IMR-90 (cell line): ENCODE results near the gene VRTN. TPM values are rescaled to one million over a fixed set of nuclear protein-coding genes. Genes with fewer than 3 reads are reported as not detected.

Source experiments
- ATAC-seq: fragments of 200-7000 bp; cut with Tn5 transposase; 2 replicates; pipeline ENCODE4 v1.9.1; 2020; ENCODE audit warnings: low read depth, mild to moderate bottlenecking, moderate library complexity
- BruUV-seq: library from RNA; stranded (reverse); fragments of 400-500 nt; replicated peaks from 2 replicates; lab custom pipeline; 2021; lab: Mats Ljungman, UMichigan
- CTCF ChIA-PET: fragments of 300-600 bp; formaldehyde crosslinking; extraction: SDS; loops from one replicate; lab custom pipeline; 2021; ENCODE audit warnings: antibody characterized with exemption; lab: Yijun Ruan, JAX
- POLR2A ChIA-PET: fragments of 300-600 bp; sonication (Branson Sonifier 250); formaldehyde crosslinking; loops from one replicate; lab custom pipeline; 2022; ENCODE audit warnings: antibody characterized with exemption; ENCODE audit not compliant: unreplicated experiment; lab: Charles Lee
- DNase-seq: peaks from one replicate; pipeline ENCODE4 v3.0.0; 2013
- H2AFZ ChIP-seq: replicated peaks from 2 replicates; pipeline ENCODE3; 2013; ENCODE audit warnings: low read length, mild to moderate bottlenecking; ENCODE audit not compliant: poor library complexity
- H2AK5ac ChIP-seq: 2 replicates; pipeline ENCODE4 v1.6.1; 2013; ENCODE audit warnings: low read depth, low read length, inconsistent platforms
- H2AK9ac ChIP-seq: replicated peaks from 2 replicates; pipeline ENCODE3; 2013; ENCODE audit warnings: mild to moderate bottlenecking, low read depth, low read length, moderate library complexity; ENCODE audit not compliant: poor library complexity
- H2BK120ac ChIP-seq: 2 replicates; pipeline ENCODE4 v1.6.1; 2013; ENCODE audit warnings: low read depth, low read length, inconsistent platforms
- H2BK15ac ChIP-seq: 3 replicates; pipeline ENCODE4 v1.6.1; 2013; ENCODE audit warnings: low read depth, low read length, inconsistent platforms
- H2BK20ac ChIP-seq: 2 replicates; pipeline ENCODE4 v1.6.1; 2013; ENCODE audit warnings: low read depth, mild to moderate bottlenecking, inconsistent platforms, low read length, moderate library complexity
- H2BK5ac ChIP-seq: 2 replicates; pipeline ENCODE4 v1.6.1; 2013; ENCODE audit warnings: mild to moderate bottlenecking, low read depth, low read length, inconsistent platforms; ENCODE audit not compliant: poor library complexity, severe bottlenecking
- H3K14ac ChIP-seq: replicated peaks from 2 replicates; pipeline ENCODE4 v1.6.1; 2013; ENCODE audit warnings: low read depth, low read length, inconsistent platforms
- H3K18ac ChIP-seq: 2 replicates; pipeline ENCODE4 v1.6.1; 2013; ENCODE audit warnings: low read depth, low read length, control low read depth
- H3K23ac ChIP-seq: 2 replicates; pipeline ENCODE4 v1.6.1; 2013; ENCODE audit warnings: low read depth, low read length, inconsistent platforms
- H3K27ac ChIP-seq: 2 replicates; pipeline ENCODE4 v1.5.1; 2013; ENCODE audit warnings: mild to moderate bottlenecking, control low read depth, low read length; ENCODE audit not compliant: insufficient read depth
- H3K27me3 ChIP-seq: 2 replicates; pipeline ENCODE4 v1.6.1; 2013; ENCODE audit warnings: low read length; ENCODE audit not compliant: control insufficient read depth, insufficient read depth
- H3K36me3 ChIP-seq: 2 replicates; pipeline ENCODE4 v1.6.1; 2013; ENCODE audit warnings: low read length, mixed read lengths; ENCODE audit not compliant: control insufficient read depth, insufficient read depth
- H3K4ac ChIP-seq: 2 replicates; pipeline ENCODE4 v1.6.1; 2013; ENCODE audit warnings: low read depth, low read length, inconsistent platforms
- H3K4me1 ChIP-seq: 2 replicates; pipeline ENCODE4 v1.6.1; 2013; ENCODE audit warnings: low read length, mixed read lengths; ENCODE audit not compliant: control insufficient read depth, insufficient read depth
- H3K4me2 ChIP-seq: 2 replicates; pipeline ENCODE4 v1.6.1; 2013; ENCODE audit warnings: low read depth, mild to moderate bottlenecking, control low read depth, low read length, moderate library complexity
- H3K4me3 ChIP-seq: 2 replicates; pipeline ENCODE4 v1.5.1; 2013; ENCODE audit warnings: low read depth, mild to moderate bottlenecking, control low read depth, low read length, moderate library complexity; ENCODE audit not compliant: insufficient read depth
- H3K56ac ChIP-seq: 2 replicates; pipeline ENCODE4 v1.6.1; 2013; ENCODE audit warnings: low read length, inconsistent platforms; ENCODE audit not compliant: insufficient read depth; ENCODE audit errors: extremely low read depth
- H3K79me1 ChIP-seq, 2 experiments: 2 replicates each; pipeline ENCODE4 v1.6.1; 2013; ENCODE audit warnings: low read length in 2 of 2, inconsistent platforms in 1 of 2, low read depth in 1 of 2
- H3K9ac ChIP-seq: 2 replicates; pipeline ENCODE4 v1.6.1; 2013; ENCODE audit warnings: low read depth, low read length, control low read depth
- H3K9me1 ChIP-seq: 2 replicates; pipeline ENCODE4 v1.6.1; 2013; ENCODE audit warnings: low read length, inconsistent platforms; ENCODE audit not compliant: insufficient read depth
- H3K9me3 ChIP-seq: 2 replicates; pipeline ENCODE4 v1.6.1; 2013; ENCODE audit warnings: low read length; ENCODE audit not compliant: control insufficient read depth, insufficient read depth
- H4K20me1 ChIP-seq: 2 replicates; pipeline ENCODE4 v1.6.1; 2013; ENCODE audit warnings: low read length, inconsistent platforms; ENCODE audit not compliant: insufficient read depth
- H4K5ac ChIP-seq: 2 replicates; pipeline ENCODE4 v1.6.1; 2013; ENCODE audit warnings: mild to moderate bottlenecking, low read depth, low read length, control low read depth
- H4K8ac ChIP-seq, 2 experiments: 2 replicates each; pipeline ENCODE4 v1.6.1; 2013; ENCODE audit warnings: low read depth in 2 of 2, low read length in 2 of 2, control low read depth in 1 of 2, inconsistent platforms in 1 of 2
- H4K91ac ChIP-seq: 2 replicates; pipeline ENCODE4 v1.6.1; 2013; ENCODE audit warnings: low read depth, low read length, inconsistent platforms; ENCODE audit not compliant: insufficient read depth
- BHLHE40 ChIP-seq: fragments of 150-350 bp; IDR thresholded peaks from 2 replicates; pipeline ENCODE4 v1.6.1; 2016; ENCODE audit warnings: mild to moderate bottlenecking, low read depth, low read length
- CHD1 ChIP-seq: IDR thresholded peaks from 2 replicates; pipeline ENCODE4 v1.6.1; 2012; ENCODE audit warnings: low read depth, low read length, improper control_type of control experiment
- MAZ ChIP-seq: IDR thresholded peaks from 2 replicates; pipeline ENCODE4 v1.6.1; 2012; ENCODE audit warnings: low read depth, mild to moderate bottlenecking, low read length, improper control_type of control experiment, moderate library complexity, borderline replicate concordance
- MXI1 ChIP-seq: IDR thresholded peaks from 2 replicates; pipeline ENCODE4 v1.6.1; 2012; ENCODE audit warnings: low read depth, mild to moderate bottlenecking, low read length, moderate library complexity, borderline replicate concordance
- NFE2L2 ChIP-seq: fragments of 150-350 bp; IDR thresholded peaks from 2 replicates; pipeline ENCODE4 v1.6.1; 2016; ENCODE audit warnings: low read depth, mild to moderate bottlenecking, low read length
- POLR2A ChIP-seq: IDR thresholded peaks from 2 replicates; pipeline ENCODE4 v1.6.1; 2012; ENCODE audit warnings: mild to moderate bottlenecking, low read depth, low read length
- RAD21 ChIP-seq: IDR thresholded peaks from 2 replicates; pipeline ENCODE4 v1.6.1; 2012; ENCODE audit warnings: low read length, improper control_type of control experiment
- RFX5 ChIP-seq: IDR thresholded peaks from 2 replicates; pipeline ENCODE4 v1.8.0; 2012; ENCODE audit warnings: low read depth, mild to moderate bottlenecking, low read length, moderate library complexity
- SMC3 ChIP-seq: fragments of 150-350 bp; IDR thresholded peaks from 2 replicates; pipeline ENCODE4 v1.6.1; 2016; ENCODE audit warnings: low read depth, mild to moderate bottlenecking, antibody characterized with exemption, low read length, moderate library complexity
- WGBS, 2 experiments: methylation state at CpG; one replicate each; pipeline versions ENCODE4 v1.1.5 to v1.1.7; 2013; ENCODE audit warnings: missing lambda C conversion rate in 2 of 2; ENCODE audit not compliant: insufficient read length in 1 of 2; ENCODE audit errors: extremely low coverage in 2 of 2; 5-methylcytosine and 5-hydroxymethylcytosine counted together
- dilution Hi-C: fragments of 300-500 bp; cut with HindIII; formaldehyde crosslinking; loops from one replicate; pipeline ENCODE4 v1.14.3; 2018; ENCODE audit warnings: low sequenced_read_pairs; ENCODE audit not compliant: unreplicated experiment
- in situ Hi-C: fragments of 300-500 bp; cut with MboI; formaldehyde crosslinking; loops from 3 replicates; pipeline ENCODE4 v1.14.3; 2019; ENCODE audit warnings: low sequenced_read_pairs, inconsistent platforms, mixed read lengths
- intact Hi-C: fragments of 100-400 bp; cut with micrococcal nuclease; formaldehyde crosslinking; loops from 2 replicates; pipeline ENCODE4 v1.10.0; 2022
- polyA plus RNA-seq, 3 experiments: library from polyadenylated mRNA; depleted of rRNA; stranded (reverse); fragments of >200 nt; gene quantifications; 2 replicates each; pipeline ENCODE4 v1.2.3, GENCODE V29; 2012; ENCODE audit warnings: low replicate concordance in 1 of 3
- total RNA-seq: library from RNA; depleted of rRNA; stranded (reverse); fragments of >200 nt; gene quantifications from 2 replicates; pipeline ENCODE4 v1.2.3, GENCODE V29; 2012
- TF ChIP-seq, protein P1 (sequence below): fragments of 150-350 bp; IDR thresholded peaks from 2 replicates; pipeline ENCODE4 v1.6.1; 2017; ENCODE audit warnings: mild to moderate bottlenecking, antibody characterized with exemption, low read length, low read depth
- TF ChIP-seq, protein P2 (sequence below): fragments of 150-350 bp; IDR thresholded peaks from 2 replicates; pipeline ENCODE4 v1.6.1; 2016; ENCODE audit warnings: low read depth, mild to moderate bottlenecking, low read length, moderate library complexity, borderline replicate concordance
- TF ChIP-seq, protein P3 (sequence below): conservative IDR thresholded peaks from 2 replicates; pipeline ENCODE4 v1.5.1; 2012; ENCODE audit warnings: mild to moderate bottlenecking, low read depth, low read length, improper control_type of control experiment

Gene VRTN
- total and polyA plus RNA-seq, 2 of the 4 experiments (the other 2 are of a cell fraction), result not detected

DNA sequence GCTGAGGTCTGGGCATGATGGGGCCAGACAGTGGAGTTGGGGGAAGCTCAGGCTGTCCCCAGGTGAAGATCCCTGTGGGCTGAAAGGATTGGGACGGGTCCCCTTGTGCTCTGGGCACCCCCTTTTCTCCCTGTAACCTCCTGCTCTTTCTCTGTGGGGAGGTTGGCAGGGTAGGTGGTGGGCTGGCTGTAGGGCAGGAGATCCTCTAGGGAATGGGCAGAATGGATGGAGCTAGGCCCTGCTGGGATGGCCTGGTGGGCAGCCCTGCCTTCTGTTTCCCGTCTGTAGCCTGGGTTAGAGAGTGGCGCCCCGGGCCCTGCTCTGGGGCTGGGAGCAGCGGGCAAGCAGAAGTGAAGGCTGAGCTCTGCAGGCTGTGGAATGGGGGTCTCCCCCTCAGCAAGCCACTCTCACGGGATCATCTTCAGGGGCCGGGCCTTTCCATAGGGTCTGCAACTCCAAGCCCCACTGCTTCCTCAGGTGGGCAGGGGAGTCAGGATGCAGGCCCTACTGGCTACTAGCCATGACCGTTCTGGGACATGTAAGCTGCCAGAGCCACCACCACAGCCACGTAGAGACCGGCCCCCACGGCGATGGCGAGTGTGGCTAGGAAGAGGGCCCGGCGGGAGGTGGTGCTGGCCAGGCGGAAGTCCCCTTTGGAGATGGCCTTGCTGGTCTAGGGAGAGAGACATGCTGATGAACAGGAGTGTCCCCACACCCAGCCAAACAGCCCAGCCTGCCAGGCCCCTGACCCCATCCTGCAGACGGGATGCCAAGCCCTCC is 58.9 kb downstream of the VRTN start:
- no peak for ATAC-seq
- Histone ChIP-seq H4K91ac (no peak overlapping the region), H2AFZ (no peak overlapping the region), H2AK5ac (no peak overlapping the region), H3K79me1 (no peaks in the 10 kb centered on the region), H2BK5ac (no peak overlapping the region), H3K23ac (no peak overlapping the region), H3K9ac (no peak overlapping the region), H4K8ac (no peak overlapping the region), H3K27me3 (peaks cover 59% of the 10 kb centered on the region), H3K36me3 (no peaks in the 10 kb centered on the region), H4K20me1 (no peaks in the 10 kb centered on the region), H2BK20ac (no peak overlapping the region), H2AK9ac (no peak overlapping the region), H3K9me1 (no peaks in the 10 kb centered on the region), H3K56ac (no peak overlapping the region), H3K9me3 (no peaks in the 10 kb centered on the region), H3K14ac (no peak overlapping the region), H3K4ac (no peak overlapping the region), H2BK120ac (no peak overlapping the region), H2BK15ac (no peak overlapping the region), H3K4me2 (no peak overlapping the region), H3K18ac (no peak overlapping the region), H3K27ac (no peak overlapping the region), H3K4me3 (no peak overlapping the region), H4K5ac (no peak overlapping the region), H3K4me1 (no peaks in the 10 kb centered on the region)
- in situ Hi-C loops (no loop called here), dilution Hi-C loops (no loop called here), intact Hi-C loops (no loop called here)
- TF ChIP-seq POLR2A (no peak), CHD1 (no peak), SMC3 (no peak), NFE2L2 (no peak), RAD21 (no peak), MAZ (no peak), MXI1 (no peak), RFX5 (no peak), BHLHE40 (no peak)
- TF ChIP-seq, protein P1, sequence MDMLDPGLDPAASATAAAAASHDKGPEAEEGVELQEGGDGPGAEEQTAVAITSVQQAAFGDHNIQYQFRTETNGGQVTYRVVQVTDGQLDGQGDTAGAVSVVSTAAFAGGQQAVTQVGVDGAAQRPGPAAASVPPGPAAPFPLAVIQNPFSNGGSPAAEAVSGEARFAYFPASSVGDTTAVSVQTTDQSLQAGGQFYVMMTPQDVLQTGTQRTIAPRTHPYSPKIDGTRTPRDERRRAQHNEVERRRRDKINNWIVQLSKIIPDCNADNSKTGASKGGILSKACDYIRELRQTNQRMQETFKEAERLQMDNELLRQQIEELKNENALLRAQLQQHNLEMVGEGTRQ, result no peak
- TF ChIP-seq, protein P2, sequence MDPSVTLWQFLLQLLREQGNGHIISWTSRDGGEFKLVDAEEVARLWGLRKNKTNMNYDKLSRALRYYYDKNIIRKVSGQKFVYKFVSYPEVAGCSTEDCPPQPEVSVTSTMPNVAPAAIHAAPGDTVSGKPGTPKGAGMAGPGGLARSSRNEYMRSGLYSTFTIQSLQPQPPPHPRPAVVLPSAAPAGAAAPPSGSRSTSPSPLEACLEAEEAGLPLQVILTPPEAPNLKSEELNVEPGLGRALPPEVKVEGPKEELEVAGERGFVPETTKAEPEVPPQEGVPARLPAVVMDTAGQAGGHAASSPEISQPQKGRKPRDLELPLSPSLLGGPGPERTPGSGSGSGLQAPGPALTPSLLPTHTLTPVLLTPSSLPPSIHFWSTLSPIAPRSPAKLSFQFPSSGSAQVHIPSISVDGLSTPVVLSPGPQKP, result no peak
- TF ChIP-seq, protein P3, sequence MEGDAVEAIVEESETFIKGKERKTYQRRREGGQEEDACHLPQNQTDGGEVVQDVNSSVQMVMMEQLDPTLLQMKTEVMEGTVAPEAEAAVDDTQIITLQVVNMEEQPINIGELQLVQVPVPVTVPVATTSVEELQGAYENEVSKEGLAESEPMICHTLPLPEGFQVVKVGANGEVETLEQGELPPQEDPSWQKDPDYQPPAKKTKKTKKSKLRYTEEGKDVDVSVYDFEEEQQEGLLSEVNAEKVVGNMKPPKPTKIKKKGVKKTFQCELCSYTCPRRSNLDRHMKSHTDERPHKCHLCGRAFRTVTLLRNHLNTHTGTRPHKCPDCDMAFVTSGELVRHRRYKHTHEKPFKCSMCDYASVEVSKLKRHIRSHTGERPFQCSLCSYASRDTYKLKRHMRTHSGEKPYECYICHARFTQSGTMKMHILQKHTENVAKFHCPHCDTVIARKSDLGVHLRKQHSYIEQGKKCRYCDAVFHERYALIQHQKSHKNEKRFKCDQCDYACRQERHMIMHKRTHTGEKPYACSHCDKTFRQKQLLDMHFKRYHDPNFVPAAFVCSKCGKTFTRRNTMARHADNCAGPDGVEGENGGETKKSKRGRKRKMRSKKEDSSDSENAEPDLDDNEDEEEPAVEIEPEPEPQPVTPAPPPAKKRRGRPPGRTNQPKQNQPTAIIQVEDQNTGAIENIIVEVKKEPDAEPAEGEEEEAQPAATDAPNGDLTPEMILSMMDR, result no peak
- no TSS peak for BruUV-seq
- no peak for DNase-seq
- 75% methylated on average over 5 of the region's 17 CpGs; no CpG with 5 or more reads in 1 of the 2 experiments for WGBS, 2 experiments
- ChIA-PET POLR2A (no interaction called here), CTCF (no interaction called here)
